GM21381 (cell line): ENCODE results near the gene TFRC.
"Not testable (repeated sequence)": the region's sequence is repeated elsewhere in the genome, so short reads cannot be mapped to it uniquely, and the experiment has no call there.

Experiments
- ATAC-seq: cut with Tn5 transposase; IDR thresholded peaks from one replicate; pipeline ENCODE4 v1.9.1; 2021; ENCODE audit warnings: mild to moderate bottlenecking, moderate library complexity; ENCODE audit not compliant: unreplicated experiment

Gene TFRC

GRCh38 chr3:196082619-196082971 is 705 bp upstream of the TFRC start:
- ATAC-seq: no peak

GRCh38 chr3:196081002-196081833 is 672 bp downstream of the TFRC start:
- peak; percentile 48 for ATAC-seq

- ATAC-seq: not testable (repeated sequence)
Measured at GRCh38 chr3:196080101-196080846, 1.6 kb downstream of the TFRC start.

GRCh38 chr3:196079682-196080081 is 2.2 kb downstream of the TFRC start:
- no peak for ATAC-seq

- ATAC-seq: no peak
Measured at GRCh38 chr3:196075013-196075412, 6.9 kb downstream of the TFRC start.

- peak; percentile 71 for ATAC-seq
Measured at GRCh38 chr3:196073255-196073753, 8.6 kb downstream of the TFRC start.

- ATAC-seq: no peak
Measured at GRCh38 chr3:196072313-196072712, 9.6 kb downstream of the TFRC start.

- not testable (repeated sequence) for ATAC-seq
Measured at GRCh38 chr3:196068812-196069211, 13.1 kb downstream of the TFRC start.

- ATAC-seq: no peak
Measured at GRCh38 chr3:196067439-196067838, 14.5 kb downstream of the TFRC start.

GRCh38 chr3:196063971-196064370 is 17.9 kb downstream of the TFRC start:
- ATAC-seq: no peak

GRCh38 chr3:196063456-196063855 is 18.4 kb downstream of the TFRC start:
- ATAC-seq: no peak

- no peak for ATAC-seq
Measured at GRCh38 chr3:196063049-196063448, 18.8 kb downstream of the TFRC start.

- ATAC-seq: no peak
Measured at GRCh38 chr3:196060834-196061233, 21.1 kb downstream of the TFRC start.

GRCh38 chr3:196057760-196058331 is 24.0 kb downstream of the TFRC start:
- ATAC-seq: no peak

- ATAC-seq: not testable (repeated sequence)
Measured at GRCh38 chr3:196056371-196056770, 25.5 kb downstream of the TFRC start.

- ATAC-seq: no peak
Measured at GRCh38 chr3:196055683-196056270, 26.1 kb downstream of the TFRC start.

- ATAC-seq: no peak
Measured at GRCh38 chr3:196055240-196055639, 26.6 kb downstream of the TFRC start.

GRCh38 chr3:196054661-196055060 is 27.2 kb downstream of the TFRC start:
- ATAC-seq: no peak

GRCh38 chr3:196053487-196053886 is 28.4 kb downstream of the TFRC start:
- no peak for ATAC-seq

- no peak for ATAC-seq
Measured at GRCh38 chr3:196051282-196052076, 30.4 kb downstream of the TFRC start.
